Mesangial cell (primary cell): ENCODE results near the gene CYP1A1. TPM values are rescaled to one million over a fixed set of nuclear protein-coding genes. Genes with fewer than 3 reads are reported as not detected.

Experiments used
- total RNA-seq: library from RNA; depleted of rRNA; stranded (reverse); fragments of >200 nt; gene quantifications from 2 replicates; pipeline ENCODE4 v1.2.3, GENCODE V29; 2015

The CYP1A1 gene, protein sequence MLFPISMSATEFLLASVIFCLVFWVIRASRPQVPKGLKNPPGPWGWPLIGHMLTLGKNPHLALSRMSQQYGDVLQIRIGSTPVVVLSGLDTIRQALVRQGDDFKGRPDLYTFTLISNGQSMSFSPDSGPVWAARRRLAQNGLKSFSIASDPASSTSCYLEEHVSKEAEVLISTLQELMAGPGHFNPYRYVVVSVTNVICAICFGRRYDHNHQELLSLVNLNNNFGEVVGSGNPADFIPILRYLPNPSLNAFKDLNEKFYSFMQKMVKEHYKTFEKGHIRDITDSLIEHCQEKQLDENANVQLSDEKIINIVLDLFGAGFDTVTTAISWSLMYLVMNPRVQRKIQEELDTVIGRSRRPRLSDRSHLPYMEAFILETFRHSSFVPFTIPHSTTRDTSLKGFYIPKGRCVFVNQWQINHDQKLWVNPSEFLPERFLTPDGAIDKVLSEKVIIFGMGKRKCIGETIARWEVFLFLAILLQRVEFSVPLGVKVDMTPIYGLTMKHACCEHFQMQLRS
- not detected in 2 replicates for total RNA-seq

DNA sequence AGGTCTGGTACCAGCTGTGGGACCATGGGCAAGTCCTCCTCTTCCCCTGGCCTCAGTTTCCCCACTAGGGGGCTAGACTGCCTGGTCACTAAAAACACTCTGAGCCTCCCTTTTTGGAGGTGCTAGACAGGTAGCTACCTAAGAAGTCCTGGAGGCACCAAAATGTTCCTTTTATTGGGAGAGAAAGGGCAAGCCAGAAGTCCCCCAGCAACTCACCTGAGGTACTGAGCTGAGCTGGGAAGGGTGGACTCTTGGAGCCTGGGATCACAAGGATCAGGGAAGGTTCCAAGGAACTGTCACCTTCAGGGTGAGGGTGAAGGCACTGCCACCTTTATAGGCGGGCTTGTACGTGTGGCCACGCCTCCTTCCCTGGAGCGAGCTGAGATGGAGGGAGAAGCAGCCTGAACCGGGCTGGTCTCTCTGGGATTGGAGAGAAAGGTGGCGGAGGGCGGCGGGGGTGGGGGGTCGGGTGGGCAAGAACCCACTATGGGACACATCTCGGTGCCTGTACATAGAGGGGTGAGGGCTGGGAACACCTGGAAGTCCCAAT lies at the start of gene CYP1A1:
Gene CYP1A1 (minus strand): TSS at position 304 of the 550 bp plus-strand sequence. CDS start 2,431 bp downstream, outside the sequence.

DNA sequence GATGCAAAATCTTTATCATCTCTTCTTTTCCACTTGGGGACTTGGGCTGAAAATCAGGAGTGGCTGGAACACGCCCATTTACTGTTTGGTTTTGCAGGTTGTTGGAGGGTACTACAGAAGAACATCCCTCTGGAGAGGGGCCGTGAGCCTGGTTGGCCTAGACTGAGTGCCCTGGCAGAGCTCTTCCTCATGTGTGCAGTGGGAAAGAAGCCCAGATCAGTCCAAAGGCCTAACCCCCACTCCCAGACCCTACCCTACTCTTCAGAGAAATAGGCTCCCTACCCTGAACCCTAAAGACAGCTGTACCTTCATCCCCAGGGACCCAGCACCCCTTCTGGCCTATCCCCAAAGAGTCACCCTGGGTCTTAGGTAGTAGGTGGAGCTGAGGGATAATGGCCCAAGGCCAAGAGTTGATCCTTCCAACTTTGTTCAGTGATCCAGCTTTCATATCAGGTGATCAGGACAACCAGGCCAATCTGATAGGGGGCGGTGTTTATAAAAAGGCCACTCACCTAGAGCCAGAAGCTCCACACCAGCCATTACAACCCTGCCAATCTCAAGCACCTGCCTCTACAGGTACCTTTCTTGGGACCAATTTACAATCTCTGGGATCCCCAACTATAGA lies 23.1 kb upstream of the CYP1A1 start, which contains the start of gene CYP1A2:
Gene CYP1A2 (plus strand): TSS at position 524 of the 625 bp plus-strand sequence. CDS start 894 bp downstream, outside the sequence.

GRCh38 chr15:74695597-74696397 lies 29.5 kb downstream of the CYP1A1 start, which contains the start of gene EDC3:
Gene EDC3, minus strand, starts transcription at chr15:74696024. Its CDS starts 20,900 bp downstream, at chr15:74675124.

Other genes with a start within 250 kb of the CYP1A1 start
- gene ARID3B, start 184.3 kb downstream of the CYP1A1 start, total RNA-seq: 3.7 and 7.0 TPM in 2 replicates
- gene CLK3, start 109.7 kb downstream of the CYP1A1 start, total RNA-seq: 55.5 and 71.5 TPM in 2 replicates
- gene EDC3, start 29.5 kb downstream of the CYP1A1 start, total RNA-seq: 14.1 and 15.6 TPM in 2 replicates
- not detected in 2 replicates for gene CYP1A2, start 23.3 kb upstream of the CYP1A1 start, total RNA-seq
- 34.4 and 40.1 TPM in 2 replicates for gene CSK, start 56.6 kb upstream of the CYP1A1 start, total RNA-seq
- gene LMAN1L, start 87.3 kb upstream of the CYP1A1 start, total RNA-seq: not detected in 2 replicates
- not detected in 2 replicates for gene CPLX3, start 101.1 kb upstream of the CYP1A1 start, total RNA-seq
- gene ULK3, start 117.6 kb upstream of the CYP1A1 start, total RNA-seq: 18.6 and 31.4 TPM in 2 replicates
- 58.2 and 76.9 TPM in 2 replicates for gene SCAMP2, start 147.8 kb upstream of the CYP1A1 start, total RNA-seq
- 61.3 and 68.7 TPM in 2 replicates for gene MPI, start 164.5 kb upstream of the CYP1A1 start, total RNA-seq
- gene FAM219B, start 181.3 kb upstream of the CYP1A1 start, total RNA-seq: 32.1 and 39.7 TPM in 2 replicates
- gene COX5A, start 212.5 kb upstream of the CYP1A1 start, total RNA-seq: 168 and 220 TPM in 2 replicates
- 6.0 and 8.7 TPM in 2 replicates for gene RPP25, start 231.2 kb upstream of the CYP1A1 start, total RNA-seq